ENCODE results near the gene AKNA.
"Not testable (repeated sequence)": the region's sequence is repeated elsewhere in the genome, so short reads cannot be mapped to it uniquely, and the experiment has no call there.

The AKNA gene

GRCh38 chr9:114322160-114322818 is 65.5 kb downstream of the AKNA start:
- not testable (repeated sequence) for DNase-seq (ENCODE audit: low spot score)

DNA sequence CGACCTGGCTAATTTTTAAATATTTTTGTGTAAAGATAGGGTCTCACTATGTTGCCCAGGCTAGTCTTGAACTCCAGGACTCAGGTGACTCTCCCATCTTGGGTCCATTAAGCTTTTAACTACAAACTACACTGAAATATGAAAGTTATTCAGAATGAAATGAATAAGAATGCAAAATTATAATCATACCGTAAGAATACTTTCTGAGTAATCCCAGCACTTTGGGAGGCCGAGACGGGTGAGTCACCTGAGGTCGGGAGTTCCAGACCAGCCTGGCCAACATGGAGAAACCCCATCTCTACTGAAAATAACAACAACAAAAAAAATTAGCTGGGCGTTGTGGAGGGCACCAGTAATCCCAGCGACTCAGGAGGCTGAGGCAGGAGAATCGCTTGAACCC is 66.0 kb downstream of the AKNA start:
- no peak for DNase-seq (ENCODE audit: low spot score)

DNA sequence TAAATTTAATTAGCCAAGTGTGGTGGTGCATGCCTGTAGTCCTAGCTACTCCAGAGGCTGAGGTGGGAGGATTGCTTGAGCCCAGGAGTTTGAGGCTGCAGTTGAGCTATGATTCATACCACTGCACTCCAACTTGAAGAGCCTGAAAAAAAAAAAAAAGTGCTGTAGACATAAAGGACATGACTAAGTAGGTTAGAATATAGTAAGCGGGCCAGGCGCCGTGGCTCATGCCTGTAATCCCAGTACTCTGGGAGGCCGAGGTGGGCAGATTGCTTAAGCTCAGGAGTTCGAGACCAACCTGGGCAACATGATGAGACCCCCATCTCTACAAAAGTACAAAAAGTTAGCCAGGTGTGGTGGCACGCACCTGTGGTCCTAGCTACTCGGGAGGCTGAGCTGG is 67.1 kb downstream of the AKNA start:
- DNase-seq (ENCODE audit: low spot score) = not testable (repeated sequence)

GRCh38 chr9:114319147-114319546 is 68.6 kb downstream of the AKNA start:
- DNase-seq (ENCODE audit: low spot score) = no peak

GRCh38 chr9:114318416-114318815 is 69.4 kb downstream of the AKNA start:
- no peak for DNase-seq (ENCODE audit: low spot score)

GRCh38 chr9:114317665-114318357 is 70.0 kb downstream of the AKNA start:
- DNase-seq (ENCODE audit: low spot score) = no peak

DNA sequence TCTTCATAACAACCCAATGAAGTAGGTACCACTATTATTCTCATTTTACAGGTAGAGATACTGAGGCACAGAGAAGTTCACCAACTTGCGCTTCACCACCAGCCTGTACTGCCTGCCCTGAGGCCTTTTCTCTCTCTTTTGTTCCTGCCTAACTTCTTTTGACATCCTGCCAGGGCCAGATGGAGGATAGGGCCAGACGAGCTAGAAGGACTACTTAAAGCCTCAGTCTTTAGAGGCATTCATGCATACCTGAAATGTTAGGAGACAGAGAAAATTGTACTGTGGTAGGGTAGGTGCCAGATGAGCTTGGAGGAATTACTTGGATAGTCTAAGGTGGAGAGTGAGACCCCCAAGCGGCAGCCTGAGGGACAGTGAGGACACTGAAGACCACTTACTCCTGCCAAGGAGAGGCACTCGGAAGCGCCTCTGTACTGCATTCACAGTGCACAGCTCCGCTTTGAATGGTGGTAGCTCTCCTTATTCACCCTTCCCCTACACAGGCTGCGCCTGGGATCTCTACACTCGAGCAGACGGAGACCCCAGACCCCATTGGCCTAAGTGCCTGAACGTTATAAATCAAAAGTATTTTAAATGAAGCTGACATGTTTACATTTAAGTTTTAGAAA is 71.1 kb downstream of the AKNA start:
- DNase-seq (ENCODE audit: low spot score) = no peak

GRCh38 chr9:114315723-114316363 is 71.9 kb downstream of the AKNA start:
- DNase-seq (ENCODE audit: low spot score) = no peak

- no peak for DNase-seq (ENCODE audit: low spot score)
These were observed 72.7 kb downstream of the AKNA start for GRCh38 chr9:114314881-114315722.

GRCh38 chr9:114314256-114314867 is 73.4 kb downstream of the AKNA start:
- DNase-seq (ENCODE audit: low spot score) = no peak

DNA sequence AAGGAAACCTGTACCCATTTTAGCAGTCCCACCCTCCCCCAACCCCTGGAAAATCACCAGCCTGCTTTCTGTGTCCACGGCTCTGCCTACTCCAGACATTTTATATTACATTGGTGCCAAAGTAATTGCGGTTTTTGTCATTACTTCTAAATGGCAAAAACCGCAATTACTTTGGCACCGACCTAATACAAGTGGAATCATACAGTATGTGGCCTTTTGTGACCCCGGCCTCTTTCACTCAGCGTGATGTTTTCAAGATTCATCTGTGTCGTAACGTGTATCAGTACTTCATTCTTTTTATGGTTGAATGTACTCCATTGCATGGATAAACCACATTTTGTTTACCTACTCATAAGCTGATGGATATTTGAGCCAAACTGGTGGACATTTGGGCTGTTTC is 74.6 kb downstream of the AKNA start:
- no peak for DNase-seq (ENCODE audit: low spot score)

GRCh38 chr9:114312513-114312875 is 75.3 kb downstream of the AKNA start:
- no peak for DNase-seq (ENCODE audit: low spot score)

- no peak for DNase-seq (ENCODE audit: low spot score)
These were observed 75.9 kb downstream of the AKNA start for GRCh38 chr9:114311571-114312512.

GRCh38 chr9:114310471-114311450 is 77.0 kb downstream of the AKNA start:
- DNase-seq (ENCODE audit: low spot score) = no peak

DNA sequence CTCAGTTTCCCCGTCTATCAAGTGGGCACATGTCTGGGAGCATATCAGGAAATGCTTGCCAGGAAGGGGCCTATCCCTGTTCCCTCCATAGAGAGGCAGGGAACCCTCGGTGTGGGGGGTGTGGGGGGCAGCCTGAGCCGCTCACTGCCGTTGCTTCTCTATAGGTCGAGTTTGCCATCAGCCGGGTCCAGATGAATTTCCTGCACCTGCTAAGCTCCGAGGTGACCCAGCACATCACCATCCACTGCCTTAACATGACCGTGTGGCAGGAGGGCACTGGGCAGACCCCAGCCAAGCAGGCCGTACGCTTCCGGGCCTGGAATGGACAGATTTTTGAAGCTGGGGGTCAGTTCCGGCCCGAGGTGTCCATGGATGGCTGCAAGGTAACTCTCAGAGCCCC is 78.7 kb downstream of the AKNA start:
- DNase-seq (ENCODE audit: low spot score) = no peak

DNA sequence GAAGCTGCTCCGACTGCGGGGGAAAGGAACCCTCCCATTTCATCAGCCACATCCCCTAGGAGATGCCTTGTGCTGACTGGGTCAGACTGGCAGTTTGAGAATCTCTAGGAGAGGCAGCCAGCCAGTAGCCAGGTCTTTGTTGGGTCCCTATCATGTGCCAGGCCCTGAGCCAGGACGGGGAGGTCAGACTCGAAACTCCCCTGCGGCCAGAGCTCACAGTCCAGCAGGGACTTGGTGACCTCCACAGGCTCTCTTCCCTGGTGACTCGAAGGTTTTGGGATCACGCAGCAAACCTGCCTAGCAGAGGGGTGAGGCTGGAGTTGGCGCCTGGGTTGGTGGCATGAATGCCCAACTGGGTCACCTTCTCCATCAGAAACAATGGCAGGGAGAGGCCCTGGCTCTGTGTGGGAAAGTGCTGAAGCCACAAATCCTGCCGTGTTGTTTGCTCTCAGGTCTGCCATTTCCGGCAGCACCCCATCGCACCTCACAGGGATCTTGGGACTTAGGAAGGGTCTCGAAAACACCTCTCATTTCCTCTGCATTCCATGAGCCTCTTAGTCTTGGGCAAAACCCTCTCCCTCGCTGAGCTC is 79.3 kb downstream of the AKNA start:
- no peak for DNase-seq (ENCODE audit: low spot score)

- DNase-seq (ENCODE audit: low spot score) = no peak
These were observed 79.9 kb downstream of the AKNA start for GRCh38 chr9:114307899-114308267.

GRCh38 chr9:114304416-114305188 is 83.2 kb downstream of the AKNA start:
- DNase-seq (ENCODE audit: low spot score) = no peak

Measured in pons (tissue), 1 donor.